CD4-positive, alpha-beta T cell treated with Interleukin-4 for 1 hour (primary cell): ENCODE measurements around the gene KLF13.

Experiments used
- DNase-seq, 2 donors: peaks; one replicate each; pipeline ENCODE4 v3.0.0-alpha.2; 2020 to 2022

KLF13 gene

DNA sequence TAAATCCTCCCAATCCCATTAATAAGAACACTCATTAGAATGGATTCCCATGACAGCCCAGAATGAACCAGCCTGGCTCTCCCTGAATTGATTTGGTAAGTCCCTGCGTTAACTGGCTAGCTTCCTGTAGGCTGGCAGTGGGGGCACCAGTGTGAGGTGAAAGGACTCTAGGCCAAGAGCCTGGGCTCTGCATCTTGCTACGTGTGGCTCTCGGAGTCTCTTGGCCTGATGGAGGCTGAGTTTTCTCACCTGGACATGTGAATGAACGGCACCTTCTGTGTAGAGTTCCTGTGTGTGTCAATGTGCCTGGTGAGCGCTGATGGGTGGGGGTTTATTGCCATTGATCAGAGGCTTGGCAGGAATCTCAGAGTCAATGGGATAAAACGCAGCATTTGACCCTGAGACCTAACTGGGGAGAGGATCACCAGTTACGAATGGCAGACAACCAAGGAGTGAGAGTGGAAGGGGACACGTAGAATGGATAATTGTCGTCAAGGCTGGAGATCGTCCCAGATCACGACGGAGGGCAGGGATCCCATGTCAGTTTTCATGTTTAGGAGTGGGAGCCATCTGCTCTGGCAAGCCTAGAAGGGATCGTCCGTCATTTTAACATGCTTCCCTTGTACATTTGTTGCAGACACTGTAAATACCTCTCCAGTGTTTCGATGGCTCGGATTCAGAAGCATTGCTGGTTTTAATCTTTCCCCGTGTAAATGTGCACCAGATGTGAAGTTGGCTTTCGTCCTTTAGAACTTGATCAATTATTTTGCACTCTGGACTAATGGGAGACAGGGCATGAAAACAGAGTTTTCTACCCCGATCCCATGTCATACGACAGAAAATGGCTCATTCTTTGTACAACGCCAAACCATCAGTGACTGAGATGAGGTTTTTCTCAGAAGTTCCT lies 9.0 kb upstream of the KLF13 start:
- DNase-seq, result no peak

- no peak for DNase-seq
Measured at GRCh38 chr15:31318429-31318828, 8.2 kb upstream of the KLF13 start.

DNA sequence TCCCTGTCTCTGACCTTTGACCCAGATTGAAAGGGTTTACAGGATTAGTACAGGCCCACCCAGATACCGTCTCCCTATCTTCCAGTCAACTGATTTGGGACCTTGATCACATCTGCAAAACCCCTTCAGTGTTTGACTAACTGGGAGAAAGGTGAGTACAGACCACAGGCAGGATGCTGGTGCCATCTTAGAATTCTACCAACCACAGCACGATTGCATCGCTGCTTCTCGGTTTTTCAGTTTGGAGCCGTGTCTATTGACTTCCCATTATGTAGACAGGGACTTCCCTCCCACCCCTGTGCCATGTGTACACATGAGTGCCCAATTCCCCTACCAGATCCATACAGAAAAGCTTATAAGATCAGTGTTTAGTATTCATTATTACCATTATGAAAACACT lies 6.6 kb upstream of the KLF13 start:
- DNase-seq, result no peak

GRCh38 chr15:31321418-31321817 lies 5.2 kb upstream of the KLF13 start:
- DNase-seq, result no peak

DNA sequence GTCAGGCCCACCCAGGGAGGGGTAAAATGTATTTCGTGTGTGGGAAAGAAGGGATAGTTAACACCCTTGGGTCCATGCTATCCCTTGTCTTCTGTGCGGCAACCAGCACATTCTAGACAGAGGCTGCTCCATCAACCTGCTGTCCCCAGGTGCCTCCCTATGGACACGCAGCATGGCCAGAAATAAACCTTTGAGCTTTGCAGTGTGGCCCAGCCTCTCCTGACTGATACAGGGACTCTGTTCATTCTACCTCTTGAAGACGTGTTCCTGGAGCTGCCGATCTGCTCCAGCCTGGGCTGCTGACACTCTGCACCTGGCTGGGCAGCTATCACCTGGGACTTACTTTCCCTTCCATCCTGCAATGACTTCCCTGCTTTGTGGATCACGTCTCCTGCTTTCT lies 4.1 kb upstream of the KLF13 start:
- no peak for DNase-seq

- DNase-seq, result no peak
Measured at GRCh38 chr15:31323627-31324026, 3.0 kb upstream of the KLF13 start.

DNA sequence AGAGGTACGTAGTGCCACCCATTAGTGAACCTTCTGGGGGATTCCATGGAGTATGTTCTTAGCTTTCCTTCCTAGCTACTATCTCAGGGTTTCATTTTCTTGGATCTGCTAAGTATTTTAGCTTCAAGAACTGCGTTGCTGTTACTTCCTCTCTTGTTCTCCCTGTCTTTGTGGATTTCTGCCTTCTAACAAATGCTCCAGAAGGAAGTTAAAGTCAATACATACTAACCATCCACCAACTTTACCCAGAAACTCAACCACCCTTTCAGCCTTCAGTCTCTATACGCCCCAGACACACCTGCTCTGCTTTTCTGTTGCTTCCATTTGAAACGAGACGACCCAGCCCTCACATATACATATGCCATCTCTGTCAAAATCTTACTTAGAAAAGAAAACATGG lies 2.4 kb upstream of the KLF13 start:
- no peak for DNase-seq

DNA sequence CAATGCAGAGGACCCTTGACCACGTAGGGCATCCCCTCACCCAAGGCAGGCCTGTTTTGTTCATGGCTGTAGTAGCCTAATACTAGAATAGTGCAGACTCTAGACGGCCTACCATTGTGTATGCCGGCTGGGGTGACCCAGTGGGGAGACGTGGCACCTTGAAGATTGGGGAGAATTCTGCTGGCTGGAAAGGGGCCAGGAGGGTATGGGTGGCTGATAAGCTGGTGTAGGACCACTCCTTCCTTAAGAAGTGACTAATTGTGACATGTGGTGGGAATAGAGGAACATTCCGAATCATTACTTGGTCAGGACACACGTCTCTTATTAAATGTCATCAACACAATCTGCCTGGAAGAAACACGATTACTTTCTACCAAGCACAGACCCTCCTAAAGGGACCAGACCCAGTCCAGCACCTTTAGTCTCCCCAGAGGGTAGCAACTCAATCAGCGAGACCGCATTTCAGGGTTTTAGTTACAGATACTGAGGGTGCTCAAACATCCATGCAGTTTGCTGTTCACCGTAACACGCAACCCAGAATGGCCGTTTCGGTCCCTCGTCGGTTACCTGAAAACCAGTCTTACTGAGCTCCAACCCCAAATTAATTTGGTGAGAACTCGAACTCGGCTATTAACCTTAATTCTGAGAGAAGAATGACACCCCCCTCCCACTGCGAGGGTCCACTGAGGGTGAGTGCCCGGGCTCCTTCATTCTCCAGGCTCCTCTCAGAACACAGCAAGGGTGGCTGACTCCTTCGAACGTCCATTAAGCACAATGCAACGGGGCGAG lies 1.6 kb upstream of the KLF13 start:
- DNase-seq, result no peak

DNA sequence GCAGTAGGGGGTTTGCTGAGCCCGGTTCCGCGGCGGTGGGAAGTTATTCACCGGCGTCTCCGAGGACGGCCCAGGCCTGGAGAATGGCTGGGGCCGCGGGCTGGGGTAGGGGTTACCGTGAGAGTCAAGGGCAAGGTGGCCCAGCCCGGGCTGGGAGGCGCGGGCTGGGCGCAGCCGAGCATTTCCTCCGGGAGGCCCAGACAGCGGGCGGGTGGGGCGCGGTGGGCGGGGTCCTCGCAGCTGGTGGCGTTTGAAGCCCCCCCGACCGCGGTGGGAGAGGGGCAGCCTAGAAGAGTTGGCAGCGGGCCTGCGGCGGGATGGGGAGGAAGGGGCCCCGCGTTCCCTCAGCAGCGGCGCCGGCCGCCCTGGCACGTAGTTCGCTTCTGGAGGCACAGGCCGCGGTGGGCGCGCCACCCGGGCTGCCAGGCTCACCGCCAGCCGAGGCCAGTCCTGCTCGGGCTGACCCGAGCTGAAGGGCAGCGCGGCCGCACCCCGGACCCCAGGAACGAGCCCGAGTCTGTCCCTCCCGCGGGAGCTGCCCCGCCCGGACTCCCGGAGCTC lies 960 bp upstream of the KLF13 start:
- peak; percentile 63 to 65 for DNase-seq

- DNase-seq, result no peak
Measured at GRCh38 chr15:31326875-31327668, 437 bp downstream of the KLF13 start.

DNA sequence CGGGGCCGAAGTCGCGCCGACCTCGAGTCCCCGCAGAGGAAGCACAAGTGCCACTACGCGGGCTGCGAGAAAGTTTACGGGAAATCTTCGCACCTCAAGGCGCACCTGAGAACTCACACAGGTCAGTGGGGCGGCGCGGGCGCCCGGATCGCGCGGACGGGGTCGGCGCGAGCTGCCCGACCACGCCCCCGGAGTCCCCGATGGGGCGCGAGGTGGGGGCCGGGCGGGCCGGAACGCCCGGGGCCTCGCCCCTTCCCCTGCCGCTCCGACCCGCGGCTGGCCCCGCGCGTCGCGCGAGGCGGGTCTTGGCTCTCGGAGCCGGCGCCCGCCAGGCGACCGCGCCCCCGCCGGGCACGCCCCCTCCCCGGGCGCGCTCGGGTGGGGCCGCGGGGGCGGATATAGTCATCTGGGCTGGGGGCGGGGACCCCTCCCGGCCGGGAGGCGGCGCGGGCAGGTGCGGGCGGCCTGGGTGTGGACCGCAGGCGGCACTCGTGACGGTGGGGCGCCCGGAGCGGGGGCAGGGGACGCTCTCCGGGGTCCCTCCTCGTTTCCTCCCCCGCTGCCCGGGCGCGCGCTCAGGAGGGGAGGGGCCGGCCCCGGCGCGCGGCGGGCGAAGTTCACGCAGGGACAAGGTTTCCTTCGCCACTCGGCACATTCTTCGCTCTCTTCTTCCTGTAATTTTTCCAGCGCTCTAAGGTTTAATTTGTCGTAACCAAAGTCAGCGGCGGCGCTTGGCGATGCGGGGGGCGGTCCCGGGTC lies 1.2 kb downstream of the KLF13 start:
- DNase-seq, result peak; percentile 84 to 86

DNA sequence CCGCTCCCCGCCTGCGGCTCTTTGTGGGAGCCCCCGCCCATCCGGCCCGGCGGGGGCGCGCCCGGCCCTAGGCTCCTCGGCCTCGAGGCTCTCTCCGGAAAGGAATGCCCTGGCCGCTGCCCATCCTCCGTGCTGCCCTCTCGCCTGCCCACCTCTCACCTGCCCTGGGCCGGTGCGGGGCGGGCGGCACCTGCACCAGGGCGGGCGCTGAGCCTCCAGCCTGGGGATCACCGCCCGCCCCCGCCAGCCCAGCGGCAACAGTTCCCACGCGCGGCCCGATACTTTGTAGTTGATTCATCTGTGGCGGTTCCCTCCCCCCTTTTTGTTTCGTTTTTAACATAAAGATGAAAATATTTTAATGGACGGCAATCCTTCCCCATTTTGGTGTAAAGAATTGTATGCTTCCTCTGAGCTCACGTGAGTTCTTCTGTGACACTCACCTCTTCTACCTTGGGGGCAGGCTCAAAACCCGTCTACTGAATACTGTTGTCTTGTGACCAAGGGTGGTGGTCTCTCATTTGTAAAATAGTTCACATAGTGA lies 1.9 kb downstream of the KLF13 start:
- DNase-seq, result peak; percentile 61 to 75

DNA sequence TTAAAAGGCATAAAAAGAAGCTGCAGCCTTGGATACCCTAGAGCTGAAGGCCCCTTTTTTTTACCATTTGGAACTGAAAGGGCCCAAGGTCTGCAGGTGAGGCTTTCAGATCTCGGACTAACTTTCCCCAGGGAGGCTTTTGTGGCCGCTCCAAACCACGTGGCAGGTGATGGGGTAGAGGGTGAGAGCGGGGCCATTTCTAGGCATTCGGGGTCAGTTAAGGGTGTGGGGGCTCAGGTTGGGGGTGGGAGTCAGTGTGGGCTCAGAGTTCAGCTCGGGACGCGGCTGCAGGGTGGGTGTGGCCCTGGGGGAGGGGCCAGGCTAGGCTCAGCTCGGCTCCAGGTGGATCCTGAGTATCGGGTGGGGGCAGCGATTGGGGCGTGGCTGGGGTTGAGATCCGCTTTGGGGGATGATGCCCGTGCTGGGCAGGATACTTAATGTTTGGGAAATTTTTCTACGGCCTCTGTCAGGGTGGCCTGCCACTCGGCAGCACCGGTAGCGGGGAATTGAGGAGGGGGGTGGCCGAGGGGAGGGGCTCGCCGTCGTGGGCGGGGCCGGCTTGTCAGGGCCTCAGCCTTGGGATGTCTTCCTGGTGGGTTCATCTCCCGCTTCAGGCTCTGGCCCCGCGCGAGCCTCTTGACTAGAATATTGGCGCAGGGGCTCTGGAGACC lies 2.5 kb downstream of the KLF13 start:
- peak; percentile 28 to 43 for DNase-seq

- DNase-seq, result no peak
Measured at GRCh38 chr15:31329640-31330010, 3.0 kb downstream of the KLF13 start.

DNA sequence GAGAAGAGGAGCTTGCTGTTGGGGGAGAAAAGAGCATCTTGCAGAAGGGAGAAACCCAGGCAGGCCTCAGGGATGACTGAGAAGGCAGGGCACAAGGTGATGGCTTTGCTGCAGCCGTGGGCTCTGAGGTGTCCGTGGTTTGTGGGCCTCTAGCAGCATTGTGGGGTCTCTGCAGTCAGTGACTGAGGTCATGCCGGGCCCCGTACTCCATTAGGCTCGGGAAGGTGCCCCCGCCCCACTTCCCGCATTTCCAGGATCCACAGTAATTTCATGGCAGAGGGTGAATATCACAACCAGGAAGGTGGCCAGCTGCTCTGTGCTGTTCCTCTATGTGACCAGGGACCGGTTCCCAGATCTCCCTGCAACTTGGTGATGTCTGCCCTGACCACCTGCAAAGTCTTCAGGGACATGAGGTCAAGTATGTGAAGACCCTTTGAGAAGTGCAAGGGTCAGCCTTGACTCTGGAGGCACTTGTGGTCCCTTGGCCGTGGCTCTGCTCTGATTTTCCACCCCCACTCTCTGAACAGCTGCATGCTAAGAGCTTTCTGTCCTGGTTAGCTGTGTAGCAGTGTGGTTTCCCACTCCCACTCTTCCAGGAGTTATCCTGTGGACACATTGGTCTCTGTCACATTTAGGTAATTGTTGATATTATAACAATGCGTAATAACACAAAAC lies 3.6 kb downstream of the KLF13 start:
- DNase-seq, result no peak

GRCh38 chr15:31330836-31331235 lies 4.2 kb downstream of the KLF13 start:
- no peak for DNase-seq

DNA sequence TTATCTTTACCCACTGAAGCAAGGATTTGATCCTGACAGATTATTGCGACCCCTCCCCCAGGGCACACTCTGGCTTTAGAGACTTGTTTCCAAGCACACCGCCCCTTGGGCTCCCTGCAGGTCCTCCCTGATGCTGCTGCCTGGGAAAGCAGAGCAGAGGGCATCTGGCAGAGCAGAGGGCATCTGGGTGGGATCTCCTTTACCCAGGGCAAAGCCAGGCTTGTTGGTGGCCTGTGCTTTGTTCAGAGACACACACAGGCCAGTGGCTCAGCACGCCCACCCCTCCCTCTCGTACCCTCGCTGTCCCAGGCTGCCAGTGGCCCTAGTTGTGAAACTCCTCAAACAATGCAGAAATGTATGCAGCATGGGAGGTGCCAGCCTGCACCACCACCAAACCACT lies 4.8 kb downstream of the KLF13 start:
- no peak for DNase-seq

DNA sequence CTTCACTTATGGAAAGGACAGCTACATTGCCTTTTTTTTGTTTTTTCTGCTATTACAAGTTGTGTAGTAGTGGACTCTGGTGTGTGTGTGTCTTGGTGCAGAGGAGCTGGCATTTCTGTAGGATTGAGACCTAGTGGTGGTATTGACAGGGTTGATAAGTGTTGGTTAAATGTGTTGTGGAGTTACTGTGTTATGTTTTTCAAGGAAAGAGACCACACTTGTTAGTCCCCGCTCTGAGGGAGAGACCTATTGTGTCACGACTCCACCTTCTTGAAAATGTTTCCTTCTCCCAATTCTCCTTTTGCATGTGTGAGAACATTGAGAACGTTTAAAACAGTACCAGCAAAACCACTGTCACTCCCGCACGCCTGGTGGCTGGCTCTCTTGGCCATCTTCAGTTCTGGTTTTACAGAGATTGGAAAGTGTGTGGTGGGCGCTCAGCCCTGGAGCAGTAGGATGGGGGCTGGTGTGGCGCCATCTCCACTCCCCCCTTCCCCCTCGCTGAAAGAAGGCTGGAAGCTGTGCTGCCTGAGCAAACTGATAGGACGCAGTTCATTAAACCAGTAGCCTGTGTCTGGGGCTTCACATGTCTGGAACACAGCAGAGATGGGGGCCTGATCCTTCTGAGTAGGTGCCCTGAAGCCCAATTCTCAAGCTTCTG lies 5.5 kb downstream of the KLF13 start:
- no peak for DNase-seq

- DNase-seq, result no peak
Measured at GRCh38 chr15:31332681-31333071, 6.0 kb downstream of the KLF13 start.

DNA sequence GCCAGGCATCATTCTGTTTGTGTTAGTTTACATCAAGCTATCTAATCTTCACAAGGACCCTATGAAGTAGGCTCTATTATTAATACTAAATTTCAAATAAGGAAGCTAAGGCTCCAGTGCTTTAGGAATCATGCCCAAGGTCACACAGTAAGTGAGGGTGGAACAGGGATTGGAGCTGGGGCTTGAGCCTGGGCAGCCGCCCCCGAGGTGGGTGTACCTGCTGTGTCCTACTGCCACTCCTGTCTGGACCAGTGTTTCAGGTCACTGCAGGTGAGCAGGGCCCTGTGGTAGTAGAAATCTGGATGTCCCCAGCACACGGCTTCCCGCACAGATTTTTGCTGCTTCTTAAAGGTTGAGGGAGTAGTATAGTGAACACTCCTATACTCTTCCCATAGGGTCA lies 6.5 kb downstream of the KLF13 start:
- DNase-seq, result no peak
